ENCODE data around the gene RANBP3. TPM values are rescaled to one million over a fixed set of nuclear protein-coding genes. Genes with fewer than 3 reads are reported as not detected.

RANBP3 gene
- total RNA-seq, 2 experiments from 2014 or later: 74.3 to 90.2 TPM

GRCh38 chr19:5953680-5954213 lies 24.2 kb downstream of the RANBP3 start:
- no peaks in the 10 kb centered on the region; the same call in 1 of the 2 replicates for H4K20me1 ChIP-seq (ENCODE audit: insufficient read depth, low read length)
- H3K9me3 ChIP-seq (ENCODE audit: low read length): no peaks in the 10 kb centered on the region
- no peak overlapping the region for H2AFZ ChIP-seq (ENCODE audit: low read length)
- peak overlapping the region; percentile 80 for H3K4me2 ChIP-seq (ENCODE audit: low read length)
- H3K4me3 ChIP-seq (ENCODE audit: low read depth, low read length, poor library complexity, severe bottlenecking): no peak overlapping the region
- CTCF ChIA-PET (ENCODE audit: unreplicated experiment): no interaction called here
- TF ChIP-seq EZH2phosphoT487 (IDR thresholded peaks at IDR 0.05; ENCODE audit: borderline replicate concordance, low read depth, low read length) (no peak), CTCF (conservative IDR thresholded peaks at IDR 0.05; ENCODE audit: low read length) (no peak)
- H3K36me3 ChIP-seq (ENCODE audit: insufficient read depth, low read length): peaks cover 39% of the 10 kb centered on the region; the same call in 1 of the 2 replicates
- DNase-seq (ENCODE audit: low spot score): no peak
- H3K9me2 ChIP-seq (ENCODE audit: insufficient read depth, low read length): no peaks in the 10 kb centered on the region
- intact Hi-C loops (cut with micrococcal nuclease; ENCODE audit: unreplicated experiment): loop anchor here (5.0 kb wide), 1 partner anchor 51 kb away; the partner anchor contains the start of genes NDUFA11 and VMAC
- POLR2A ChIA-PET: no interaction called here
- H3K79me2 ChIP-seq (ENCODE audit: insufficient read depth, low read depth, low read length): peaks cover 93% of the 10 kb centered on the region
- no TSS peak for BruUV-seq (replicated peaks)
- H3K27ac ChIP-seq (ENCODE audit: low read depth, low read length, poor library complexity, severe bottlenecking): peak overlapping the region; percentile 96
- peaks cover 81% of the 10 kb centered on the region for H3K4me1 ChIP-seq (ENCODE audit: insufficient read depth, low read length, poor library complexity, severe bottlenecking)

- ChIA-PET POLR2A (interaction anchor here (0.7 to 1.2 kb wide), 2 partner anchors 49 to 126 kb away, joined by 3 read pairs; no protein-coding TSS in a partner anchor), CTCF (ENCODE audit: unreplicated experiment) (interaction anchor here (0.7 kb wide), 1 partner anchor 264 kb away, joined by 4 read pairs; no protein-coding TSS in a partner anchor)
- H3K9me3 ChIP-seq (ENCODE audit: low read length): no peaks in the 10 kb centered on the region
- H3K4me1 ChIP-seq (ENCODE audit: insufficient read depth, low read length, poor library complexity, severe bottlenecking): peaks cover 88% of the 10 kb centered on the region
- intact Hi-C loops (cut with micrococcal nuclease; ENCODE audit: unreplicated experiment): loop anchor here (5.0 kb wide), 1 partner anchor 51 kb away; the partner anchor contains the start of genes NDUFA11 and VMAC
- no peaks in the 10 kb centered on the region for H3K9me2 ChIP-seq (ENCODE audit: insufficient read depth, low read length)
- H3K27ac ChIP-seq (ENCODE audit: low read depth, low read length, poor library complexity, severe bottlenecking): peak overlapping the region; percentile 96
- no peak for DNase-seq (ENCODE audit: low spot score)
- H4K20me1 ChIP-seq (ENCODE audit: insufficient read depth, low read length): no peaks in the 10 kb centered on the region; the same call in 1 of the 2 replicates
- no peak overlapping the region for H2AFZ ChIP-seq (ENCODE audit: low read length)
- H3K79me2 ChIP-seq (ENCODE audit: insufficient read depth, low read depth, low read length): peaks cover 93% of the 10 kb centered on the region
- TF ChIP-seq EZH2phosphoT487 (IDR thresholded peaks at IDR 0.05; ENCODE audit: borderline replicate concordance, low read depth, low read length) (no peak), CTCF (conservative IDR thresholded peaks at IDR 0.05; ENCODE audit: low read length) (no peak)
- H3K4me2 ChIP-seq (ENCODE audit: low read length): peak overlapping the region; percentile 80
- peaks cover 38% of the 10 kb centered on the region; the same call in 1 of the 2 replicates for H3K36me3 ChIP-seq (ENCODE audit: insufficient read depth, low read length)
- TSS peak; percentile 22 for BruUV-seq (replicated peaks)
- peak overlapping the region; percentile 1 for H3K4me3 ChIP-seq (ENCODE audit: low read depth, low read length, poor library complexity, severe bottlenecking)
These were observed 24.8 kb downstream of the RANBP3 start for GRCh38 chr19:5953030-5953589.
